Measurements from ENCODE around the gene HERC4.

DNA sequence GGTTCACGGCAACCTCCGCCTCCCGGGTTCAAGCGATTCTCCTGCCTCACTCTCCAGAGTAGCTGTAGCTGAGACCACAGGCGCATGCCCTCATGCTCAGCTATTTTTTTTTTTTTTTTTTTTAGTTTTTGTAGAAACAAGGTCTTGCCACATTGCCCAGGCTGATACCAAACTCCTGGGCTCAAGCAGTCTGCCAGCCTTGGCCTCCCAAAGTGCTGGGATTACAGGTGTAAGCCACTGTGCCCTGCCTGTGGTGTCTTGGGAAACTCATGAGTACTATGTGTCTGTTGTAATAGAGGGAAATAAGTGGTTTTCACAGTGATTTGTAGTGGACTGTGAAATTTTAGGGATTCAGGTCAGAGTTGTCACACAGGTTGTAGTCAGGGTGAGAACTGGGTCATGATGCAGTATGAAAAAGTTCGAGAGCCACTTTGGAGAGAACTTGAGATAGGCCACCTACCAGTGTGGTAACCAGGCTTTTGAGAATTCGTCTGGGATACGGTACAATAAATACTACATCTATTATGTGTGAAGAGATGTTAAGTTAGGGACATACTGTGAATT lies 160.2 kb downstream of the HERC4 start:
- TF ChIP-seq, protein P1, sequence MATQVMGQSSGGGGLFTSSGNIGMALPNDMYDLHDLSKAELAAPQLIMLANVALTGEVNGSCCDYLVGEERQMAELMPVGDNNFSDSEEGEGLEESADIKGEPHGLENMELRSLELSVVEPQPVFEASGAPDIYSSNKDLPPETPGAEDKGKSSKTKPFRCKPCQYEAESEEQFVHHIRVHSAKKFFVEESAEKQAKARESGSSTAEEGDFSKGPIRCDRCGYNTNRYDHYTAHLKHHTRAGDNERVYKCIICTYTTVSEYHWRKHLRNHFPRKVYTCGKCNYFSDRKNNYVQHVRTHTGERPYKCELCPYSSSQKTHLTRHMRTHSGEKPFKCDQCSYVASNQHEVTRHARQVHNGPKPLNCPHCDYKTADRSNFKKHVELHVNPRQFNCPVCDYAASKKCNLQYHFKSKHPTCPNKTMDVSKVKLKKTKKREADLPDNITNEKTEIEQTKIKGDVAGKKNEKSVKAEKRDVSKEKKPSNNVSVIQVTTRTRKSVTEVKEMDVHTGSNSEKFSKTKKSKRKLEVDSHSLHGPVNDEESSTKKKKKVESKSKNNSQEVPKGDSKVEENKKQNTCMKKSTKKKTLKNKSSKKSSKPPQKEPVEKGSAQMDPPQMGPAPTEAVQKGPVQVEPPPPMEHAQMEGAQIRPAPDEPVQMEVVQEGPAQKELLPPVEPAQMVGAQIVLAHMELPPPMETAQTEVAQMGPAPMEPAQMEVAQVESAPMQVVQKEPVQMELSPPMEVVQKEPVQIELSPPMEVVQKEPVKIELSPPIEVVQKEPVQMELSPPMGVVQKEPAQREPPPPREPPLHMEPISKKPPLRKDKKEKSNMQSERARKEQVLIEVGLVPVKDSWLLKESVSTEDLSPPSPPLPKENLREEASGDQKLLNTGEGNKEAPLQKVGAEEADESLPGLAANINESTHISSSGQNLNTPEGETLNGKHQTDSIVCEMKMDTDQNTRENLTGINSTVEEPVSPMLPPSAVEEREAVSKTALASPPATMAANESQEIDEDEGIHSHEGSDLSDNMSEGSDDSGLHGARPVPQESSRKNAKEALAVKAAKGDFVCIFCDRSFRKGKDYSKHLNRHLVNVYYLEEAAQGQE (IDR thresholded peaks at IDR 0.05; ENCODE audit: insufficient read depth in 1 of 2, low read depth in 2 of 2, low read length in 2 of 2): no peak
- TF ChIP-seq SIN3A (IDR thresholded peaks at IDR 0.05; ENCODE audit: borderline replicate concordance, insufficient read depth, low read length): no peak
- no peak for TF ChIP-seq TAF1 (IDR thresholded peaks at IDR 0.05; ENCODE audit: borderline replicate concordance, insufficient read depth, low read length)
